Measurements from ENCODE around the gene IFNAR1. TPM values are rescaled to one million over a fixed set of nuclear protein-coding genes. Genes with fewer than 3 reads are reported as not detected.
"Not testable (repeated sequence)": the region's sequence is repeated elsewhere in the genome, so short reads cannot be mapped to it uniquely, and the experiment has no call there.

IFNAR1 gene
- polyA plus RNA-seq, 1 donor = 26.7 TPM

DNA sequence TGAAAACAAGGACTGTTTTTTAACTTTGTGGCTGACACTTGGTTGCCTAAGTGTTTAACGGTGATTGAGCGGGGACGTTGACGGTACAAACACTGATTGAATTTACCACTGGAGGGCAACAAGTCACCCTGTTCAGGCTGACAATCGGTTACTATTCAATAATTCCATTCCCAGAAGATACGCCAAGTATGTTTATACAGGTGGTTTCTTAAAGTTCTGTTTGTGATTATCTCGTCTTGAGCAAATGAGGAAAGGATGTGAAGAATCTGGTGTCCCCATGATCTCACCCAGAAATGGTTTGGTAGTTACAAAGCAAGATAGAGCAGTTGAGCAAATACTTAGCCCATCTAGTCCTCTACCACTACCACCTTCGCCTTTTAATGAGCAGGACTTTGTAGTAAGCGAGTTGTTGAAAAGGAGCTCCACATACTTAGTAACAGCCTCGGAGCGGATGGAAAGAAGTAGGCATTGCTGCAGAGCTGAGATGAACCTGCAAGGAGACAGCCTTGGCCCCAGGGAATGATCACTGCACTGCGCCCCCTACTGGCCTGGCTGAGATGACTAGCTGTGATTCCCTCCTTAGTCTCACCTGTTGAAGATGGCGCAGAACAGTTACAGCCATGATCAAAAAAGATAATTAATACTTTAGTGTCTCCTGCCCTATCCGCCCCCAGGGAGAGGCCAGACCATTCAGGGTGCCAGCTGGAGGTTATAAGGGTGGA, 36.3 kb downstream of the IFNAR1 start:
- peaks cover 11% of the 10 kb centered on the region for H3K36me3 ChIP-seq (ENCODE audit: control insufficient read depth, insufficient read depth, low read length)
- WGBS (ENCODE audit: insufficient coverage, low lambda C conversion rate) = no CpG with 5 or more reads among the region's 14 CpGs
- peak overlapping the region; percentile 74 for H3K27ac ChIP-seq (ENCODE audit: low read length)
- H3K4me3 ChIP-seq (ENCODE audit: low read length) = peak overlapping the region; percentile 45
- DNase-seq = peak; percentile 75 to 83
- H3K27me3 ChIP-seq (ENCODE audit: control insufficient read depth, insufficient read depth, low read length) = no peaks in the 10 kb centered on the region
- no peaks in the 10 kb centered on the region for H3K9me3 ChIP-seq (ENCODE audit: control insufficient read depth, low read depth, low read length)
- peaks cover 11% of the 10 kb centered on the region for H3K4me1 ChIP-seq (ENCODE audit: control insufficient read depth, insufficient read depth, low read length)

DNA sequence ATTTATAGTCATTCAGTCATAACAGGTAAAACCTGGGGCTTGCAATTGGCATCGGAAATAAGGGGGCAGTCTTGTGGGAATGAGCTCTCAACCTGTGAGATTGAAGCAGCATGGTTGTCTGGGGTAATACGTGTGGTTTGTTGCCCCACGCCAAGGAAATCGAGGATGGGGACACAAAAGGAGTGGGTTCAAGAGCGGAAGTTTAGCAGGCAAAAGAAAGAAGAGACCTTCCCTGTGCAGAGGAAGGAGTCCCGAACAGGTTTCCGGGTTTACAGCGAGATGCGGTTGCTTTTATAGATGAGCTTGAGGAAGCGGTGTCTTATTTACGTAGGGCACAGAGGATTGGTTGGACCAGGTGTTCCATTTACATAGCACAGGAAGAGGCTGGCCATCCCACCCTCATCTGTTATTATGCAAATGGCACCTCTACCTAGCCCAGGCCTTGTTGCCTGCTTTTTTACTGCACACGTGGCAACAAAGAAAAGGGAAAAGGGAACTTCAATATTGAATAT, 37.3 kb downstream of the IFNAR1 start:
- WGBS (ENCODE audit: insufficient coverage, low lambda C conversion rate) = 10% methylated on average over 2 of the region's 12 CpGs
- no peaks in the 10 kb centered on the region for H3K27me3 ChIP-seq (ENCODE audit: control insufficient read depth, insufficient read depth, low read length)
- DNase-seq = peak; percentile 12 to 69
- peaks cover 6% of the 10 kb centered on the region for H3K36me3 ChIP-seq (ENCODE audit: control insufficient read depth, insufficient read depth, low read length)
- H3K4me1 ChIP-seq (ENCODE audit: control insufficient read depth, insufficient read depth, low read length) = peaks cover 11% of the 10 kb centered on the region
- peak overlapping the region; percentile 74 for H3K27ac ChIP-seq (ENCODE audit: low read length)
- H3K9me3 ChIP-seq (ENCODE audit: control insufficient read depth, low read depth, low read length) = peaks cover 5% of the 10 kb centered on the region
- no peak overlapping the region for H3K4me3 ChIP-seq (ENCODE audit: low read length)

- Histone ChIP-seq H3K9me3 (ENCODE audit: control insufficient read depth, low read depth, low read length) (peaks cover 13% of the 10 kb centered on the region), H3K4me1 (ENCODE audit: control insufficient read depth, insufficient read depth, low read length) (peaks cover 11% of the 10 kb centered on the region)
- H3K36me3 ChIP-seq (ENCODE audit: control insufficient read depth, insufficient read depth, low read length); H3K4me3 ChIP-seq (ENCODE audit: low read length); H3K27me3 ChIP-seq (ENCODE audit: control insufficient read depth, insufficient read depth, low read length); H3K27ac ChIP-seq (ENCODE audit: low read length): not testable (repeated sequence)
- WGBS (ENCODE audit: insufficient coverage, low lambda C conversion rate) = no CpG with 5 or more reads among the region's 10 CpGs
- DNase-seq = peak; percentile 15 to 43
Measured at GRCh38 chr21:33363911-33364609, 39.3 kb downstream of the IFNAR1 start.

DNA sequence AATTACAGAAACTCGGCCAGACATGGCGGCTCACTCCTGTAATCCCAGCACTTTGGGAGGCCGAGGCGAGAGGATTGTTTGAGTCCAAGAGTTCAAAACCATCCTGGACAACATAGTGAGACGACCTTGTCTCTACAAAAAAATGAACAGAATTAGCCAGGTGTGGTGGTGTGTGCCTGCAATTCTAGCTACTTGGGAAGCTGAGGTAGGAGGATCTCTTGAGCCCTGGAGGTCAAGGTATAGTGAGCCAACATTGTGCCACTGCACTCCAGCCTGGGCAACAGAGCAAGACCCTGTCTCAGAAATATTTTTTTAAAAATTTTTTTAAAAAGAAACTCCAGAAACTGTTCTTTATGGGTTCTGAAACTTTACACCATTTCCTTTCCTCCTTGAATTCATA, 40.1 kb downstream of the IFNAR1 start:
- WGBS (ENCODE audit: insufficient coverage, low lambda C conversion rate) = no CpG with 5 or more reads among the region's 5 CpGs
- DNase-seq = no peak

GRCh38 chr21:33367309-33367973, 42.7 kb downstream of the IFNAR1 start:
- H3K4me1 ChIP-seq (ENCODE audit: control insufficient read depth, insufficient read depth, low read length) = no peaks in the 10 kb centered on the region
- DNase-seq = no peak
- H3K9me3 ChIP-seq (ENCODE audit: control insufficient read depth, low read depth, low read length) = peaks cover 13% of the 10 kb centered on the region
- H3K27me3 ChIP-seq (ENCODE audit: control insufficient read depth, insufficient read depth, low read length) = no peaks in the 10 kb centered on the region
- no CpG with 5 or more reads among the region's 7 CpGs for WGBS (ENCODE audit: insufficient coverage, low lambda C conversion rate)
- H3K36me3 ChIP-seq (ENCODE audit: control insufficient read depth, insufficient read depth, low read length) = no peaks in the 10 kb centered on the region
- no peak overlapping the region for H3K27ac ChIP-seq (ENCODE audit: low read length)
- no peak overlapping the region for H3K4me3 ChIP-seq (ENCODE audit: low read length)

More for the DNA sequence above, 40.1 kb downstream of the IFNAR1 start:
- peaks cover 11% of the 10 kb centered on the region for H3K4me1 ChIP-seq (ENCODE audit: control insufficient read depth, insufficient read depth, low read length)
- no peak overlapping the region for H3K4me3 ChIP-seq (ENCODE audit: low read length)
- H3K27ac ChIP-seq (ENCODE audit: low read length) = no peak overlapping the region
- no peaks in the 10 kb centered on the region for H3K36me3 ChIP-seq (ENCODE audit: control insufficient read depth, insufficient read depth, low read length)
- H3K9me3 ChIP-seq (ENCODE audit: control insufficient read depth, low read depth, low read length) = peaks cover 13% of the 10 kb centered on the region
- H3K27me3 ChIP-seq (ENCODE audit: control insufficient read depth, insufficient read depth, low read length) = no peaks in the 10 kb centered on the region

GRCh38 chr21:33368124-33368523, 43.4 kb downstream of the IFNAR1 start:
- H3K36me3 ChIP-seq (ENCODE audit: control insufficient read depth, insufficient read depth, low read length) = no peaks in the 10 kb centered on the region
- no peak for DNase-seq
- no CpG with 5 or more reads among the region's 4 CpGs for WGBS (ENCODE audit: insufficient coverage, low lambda C conversion rate)
- no peak overlapping the region for H3K4me3 ChIP-seq (ENCODE audit: low read length)
- H3K9me3 ChIP-seq (ENCODE audit: control insufficient read depth, low read depth, low read length) = peaks cover 13% of the 10 kb centered on the region
- no peaks in the 10 kb centered on the region for H3K4me1 ChIP-seq (ENCODE audit: control insufficient read depth, insufficient read depth, low read length)
- no peak overlapping the region for H3K27ac ChIP-seq (ENCODE audit: low read length)
- H3K27me3 ChIP-seq (ENCODE audit: control insufficient read depth, insufficient read depth, low read length) = no peaks in the 10 kb centered on the region

- H3K4me1 ChIP-seq (ENCODE audit: control insufficient read depth, insufficient read depth, low read length) = peaks cover 3% of the 10 kb centered on the region
- no peaks in the 10 kb centered on the region for H3K36me3 ChIP-seq (ENCODE audit: control insufficient read depth, insufficient read depth, low read length)
- H3K4me3 ChIP-seq (ENCODE audit: low read length) = no peak overlapping the region
- H3K27ac ChIP-seq (ENCODE audit: low read length) = no peak overlapping the region
- peaks cover 13% of the 10 kb centered on the region for H3K9me3 ChIP-seq (ENCODE audit: control insufficient read depth, low read depth, low read length)
- no CpG with 5 or more reads among the region's 3 CpGs for WGBS (ENCODE audit: insufficient coverage, low lambda C conversion rate)
- no peaks in the 10 kb centered on the region for H3K27me3 ChIP-seq (ENCODE audit: control insufficient read depth, insufficient read depth, low read length)
- no peak for DNase-seq
Measured at GRCh38 chr21:33368576-33368975, 43.8 kb downstream of the IFNAR1 start.

GRCh38 chr21:33369586-33369985, 44.8 kb downstream of the IFNAR1 start:
- Histone ChIP-seq H3K36me3 (ENCODE audit: control insufficient read depth, insufficient read depth, low read length) (no peaks in the 10 kb centered on the region), H3K27me3 (ENCODE audit: control insufficient read depth, insufficient read depth, low read length) (no peaks in the 10 kb centered on the region), H3K27ac (ENCODE audit: low read length) (no peak overlapping the region), H3K4me1 (ENCODE audit: control insufficient read depth, insufficient read depth, low read length) (peaks cover 11% of the 10 kb centered on the region), H3K4me3 (ENCODE audit: low read length) (no peak overlapping the region), H3K9me3 (ENCODE audit: control insufficient read depth, low read depth, low read length) (peaks cover 13% of the 10 kb centered on the region)
- no peak for DNase-seq
- WGBS (ENCODE audit: insufficient coverage, low lambda C conversion rate) = no CpG with 5 or more reads among the region's 1 CpG

- H3K27me3 ChIP-seq (ENCODE audit: control insufficient read depth, insufficient read depth, low read length) = no peaks in the 10 kb centered on the region
- no peak overlapping the region for H3K27ac ChIP-seq (ENCODE audit: low read length)
- no CpG with 5 or more reads among the region's 2 CpGs for WGBS (ENCODE audit: insufficient coverage, low lambda C conversion rate)
- H3K4me3 ChIP-seq (ENCODE audit: low read length) = no peak overlapping the region
- peaks cover 11% of the 10 kb centered on the region for H3K4me1 ChIP-seq (ENCODE audit: control insufficient read depth, insufficient read depth, low read length)
- no peaks in the 10 kb centered on the region for H3K36me3 ChIP-seq (ENCODE audit: control insufficient read depth, insufficient read depth, low read length)
- peaks cover 13% of the 10 kb centered on the region for H3K9me3 ChIP-seq (ENCODE audit: control insufficient read depth, low read depth, low read length)
- no peak for DNase-seq
Measured at GRCh38 chr21:33370305-33370704, 45.5 kb downstream of the IFNAR1 start.

DNA sequence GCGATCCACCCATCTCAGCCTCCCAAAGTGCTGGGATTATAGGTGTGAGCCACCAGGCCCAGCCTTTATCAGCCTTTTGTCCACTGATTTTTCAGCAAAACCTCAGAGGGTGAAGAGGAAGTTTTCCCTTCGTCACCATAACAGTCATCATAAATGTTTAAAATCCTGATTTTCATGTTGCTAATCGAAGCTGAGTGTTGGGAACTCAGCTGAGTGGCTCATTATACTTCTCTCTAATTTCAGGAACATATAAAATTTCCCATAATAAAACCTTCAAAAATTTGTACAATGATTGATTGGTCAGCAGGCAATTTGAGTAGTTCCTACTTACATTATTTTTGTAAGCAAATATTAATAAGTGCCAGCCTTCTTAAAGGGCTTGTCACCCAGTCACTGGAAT, 46.6 kb downstream of the IFNAR1 start:
- H3K27me3 ChIP-seq (ENCODE audit: control insufficient read depth, insufficient read depth, low read length) = no peaks in the 10 kb centered on the region
- no peak overlapping the region for H3K4me3 ChIP-seq (ENCODE audit: low read length)
- H3K9me3 ChIP-seq (ENCODE audit: control insufficient read depth, low read depth, low read length) = peaks cover 13% of the 10 kb centered on the region
- 80% methylated on average over 1 of the region's 3 CpGs for WGBS (ENCODE audit: insufficient coverage, low lambda C conversion rate)
- H3K36me3 ChIP-seq (ENCODE audit: control insufficient read depth, insufficient read depth, low read length) = no peaks in the 10 kb centered on the region
- peaks cover 11% of the 10 kb centered on the region for H3K4me1 ChIP-seq (ENCODE audit: control insufficient read depth, insufficient read depth, low read length)
- no peak overlapping the region for H3K27ac ChIP-seq (ENCODE audit: low read length)
- no peak for DNase-seq

All from large intestine (tissue), 3 donors.